ENCODE results near the gene PHEX.
"Not testable (repeated sequence)": the region's sequence is repeated elsewhere in the genome, so short reads cannot be mapped to it uniquely, and the experiment has no call there.

The PHEX gene

GRCh38 chrX:22268706-22269105 is 236.6 kb downstream of the PHEX start:
- no peak for DNase-seq

- no peak for DNase-seq
Measured at GRCh38 chrX:22272613-22273012, 240.5 kb downstream of the PHEX start, which contains the start of gene CBLL2. TSS of gene CBLL2 (plus strand) at chrX:22272913. CDS start at chrX:22272992, 79 bp downstream.

GRCh38 chrX:22273714-22274317 is 241.7 kb downstream of the PHEX start:
- no peak for DNase-seq

GRCh38 chrX:22276781-22277180 is 244.7 kb downstream of the PHEX start:
- no peak for DNase-seq

GRCh38 chrX:22278375-22278774 is 246.2 kb downstream of the PHEX start:
- no peak for DNase-seq

GRCh38 chrX:22289209-22289608 is 257.1 kb downstream of the PHEX start:
- DNase-seq, result not testable (repeated sequence)

GRCh38 chrX:22296871-22297270 is 264.7 kb downstream of the PHEX start:
- no peak for DNase-seq

- no peak for DNase-seq
Measured at GRCh38 chrX:22300130-22300529, 268.0 kb downstream of the PHEX start.

All from activated effector memory CD4-positive, alpha-beta T cell treated with anti-CD3 and anti-CD28 coated beads, Interleukin-2, amount 50 U/mL, for 16 hours (primary cell).